GM12891 (cell line): Measurements from ENCODE around the gene CPA5.

Experiments
- POLR2A ChIP-seq: IDR thresholded peaks from 2 replicates; pipeline ENCODE4 v1.6.1; 2011; ENCODE audit warnings: low read depth, low read length, control low read depth
- POLR2AphosphoS5 ChIP-seq: IDR thresholded peaks from 2 replicates; pipeline ENCODE4 v1.6.1; 2011; ENCODE audit warnings: low read depth, low read length, control low read depth
- POU2F2 ChIP-seq: IDR thresholded peaks from 2 replicates; pipeline ENCODE4 v1.6.1; 2011; ENCODE audit warnings: low read depth, mild to moderate bottlenecking, control low read depth, low read length, moderate library complexity
- TAF1 ChIP-seq: IDR thresholded peaks from 2 replicates; pipeline ENCODE4 v1.6.1; 2011; ENCODE audit warnings: low read depth, low read length, control low read depth

DNA sequence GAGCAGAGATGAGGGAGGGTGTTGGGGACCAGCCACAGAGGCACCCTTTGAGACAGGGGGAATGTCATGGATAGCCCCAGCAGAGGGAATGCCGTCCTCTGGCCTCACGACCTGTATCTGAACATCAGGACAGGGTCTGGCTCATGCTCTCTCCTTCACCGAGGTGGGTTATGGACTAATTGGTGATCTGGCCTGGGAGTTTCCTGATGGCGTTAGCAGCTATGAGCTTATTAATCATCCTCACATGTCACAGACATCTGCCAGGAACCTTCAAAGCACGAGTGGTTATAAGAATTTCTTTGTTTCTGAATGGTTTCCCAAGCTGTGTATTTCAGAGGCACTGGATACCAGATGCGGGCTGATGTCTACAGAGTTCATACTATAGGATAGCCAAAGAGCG lies 44.8 kb upstream of the CPA5 start:
- TF ChIP-seq POLR2A (no peak), TAF1 (no peak), POLR2AphosphoS5 (no peak), POU2F2 (no peak)
